Measurements from ENCODE around the gene PFKFB2. TPM values are rescaled to one million over a fixed set of nuclear protein-coding genes. Genes with fewer than 3 reads are reported as not detected.

The PFKFB2 gene
- total and polyA plus RNA-seq, 8 donors: 4.4 to 28.5 (median 10.4) TPM

- Histone ChIP-seq H3K4me3 (peak overlapping the region; percentile 67 to 96 (median 88)), H3K27me3 (no peaks in the 10 kb centered on the region), H3K4me1 (peaks cover 11 to 40% (median 39%) of the 10 kb centered on the region in 3 donors), H3K36me3 (peaks cover 0 to 15% (median 0%) of the 10 kb centered on the region in 3 donors), H3K9me3 (no peaks in the 10 kb centered on the region), H3K27ac (peak overlapping the region in 3 of 4 donors; percentile 70 to 94 (median 86))
- FAIRE-seq (no peak), DNase-seq (peak in 3 of 6 donors; percentile 24 to 53 (median 39)), ATAC-seq (peak; percentile 30 to 57 (median 46))
- peak; percentile 59 to 68 (median 64) for TF ChIP-seq CTCF (IDR thresholded peaks at IDR 0.05)
- intact Hi-C loops (cut with DNase I): no loop called here
- 0 to 1% methylated on average over 6 of the region's 6 CpGs for WGBS, 2 donors
Observed at GRCh38 chr1:207049974-207050391, 3.1 kb upstream of the PFKFB2 start.

- DNase-seq: peak; percentile 90 to 96 (median 94)
- WGBS, 2 donors: 0 to 1% methylated on average over 47 of the region's 47 CpGs
- intact Hi-C loops (cut with DNase I): no loop called here
- peak overlapping the region; percentile 67 to 96 (median 88) for H3K4me3 ChIP-seq
- no peaks in the 10 kb centered on the region for H3K9me3 ChIP-seq
- peak overlapping the region; percentile 70 to 94 (median 83) for H3K27ac ChIP-seq
- ATAC-seq: peak; percentile 63 to 77 (median 74)
- peaks cover 0 to 15% (median 0%) of the 10 kb centered on the region in 3 donors for H3K36me3 ChIP-seq
- H3K27me3 ChIP-seq: no peaks in the 10 kb centered on the region
- H3K4me1 ChIP-seq: peaks cover 11 to 39% (median 38%) of the 10 kb centered on the region in 3 donors
- no peak for TF ChIP-seq CTCF (IDR thresholded peaks at IDR 0.05)
- FAIRE-seq: no peak
Observed at GRCh38 chr1:207050480-207051190, 2.4 kb upstream of the PFKFB2 start.

GRCh38 chr1:207051191-207051943, 1.7 kb upstream of the PFKFB2 start, which contains the start of gene YOD1:
Gene YOD1, minus strand, starts transcription at chr1:207051208. Its CDS starts 178 bp downstream, at chr1:207051030.
- no peak for TF ChIP-seq CTCF (IDR thresholded peaks at IDR 0.05)
- WGBS, 2 donors: 27 to 31% methylated on average over 15 of the region's 15 CpGs
- peak in 1 of 4 donors; percentile 1 for ATAC-seq
- H3K36me3 ChIP-seq: peaks cover 0 to 15% (median 0%) of the 10 kb centered on the region in 3 donors
- no peaks in the 10 kb centered on the region for H3K9me3 ChIP-seq
- no peak for FAIRE-seq
- peaks cover 7 to 35% (median 32%) of the 10 kb centered on the region in 3 donors for H3K4me1 ChIP-seq
- intact Hi-C loops (cut with DNase I): no loop called here
- peak within 1 kb of the TSS; percentile 70 to 94 (median 83) for H3K27ac ChIP-seq
- H3K4me3 ChIP-seq: peak within 1 kb of the TSS; percentile 67 to 96 (median 88)
- DNase-seq: peak in 2 of 6 donors; percentile 30 to 46
- no peaks in the 10 kb centered on the region for H3K27me3 ChIP-seq

GRCh38 chr1:207054491-207054890, 1.4 kb downstream of the PFKFB2 start:
- H3K4me1 ChIP-seq: peaks cover 3 to 20% (median 12%) of the 10 kb centered on the region in 3 donors
- FAIRE-seq (no peak), DNase-seq (no peak), ATAC-seq (no peak)
- 74 to 84% methylated on average over 2 of the region's 2 CpGs for WGBS, 2 donors
- intact Hi-C loops (cut with DNase I): no loop called here
- H3K27ac ChIP-seq: no peak overlapping the region
- peaks cover 0 to under 1% (median 0%) of the 10 kb centered on the region in 3 donors for H3K36me3 ChIP-seq
- TF ChIP-seq CTCF (IDR thresholded peaks at IDR 0.05): no peak
- H3K4me3 ChIP-seq: no peak overlapping the region
- H3K27me3 ChIP-seq: no peaks in the 10 kb centered on the region
- H3K9me3 ChIP-seq: no peaks in the 10 kb centered on the region

All from pancreas (tissue), 10 donors.